PC-3 (cell line): Measurements from ENCODE around the gene OTOF. TPM values are rescaled to one million over a fixed set of nuclear protein-coding genes. Genes with fewer than 3 reads are reported as not detected.

ENCODE experiments used
- ATAC-seq: fragments of 200-7000 bp; cut with Tn5 transposase; 2 replicates; pipeline ENCODE4 v1.9.1; 2020; ENCODE audit warnings: mild to moderate bottlenecking, moderate library complexity
- BruUV-seq: library from RNA; stranded (reverse); fragments of 400-500 nt; replicated peaks from 2 replicates; lab custom pipeline; 2021; lab: Mats Ljungman, UMichigan
- CTCF ChIA-PET: fragments of 300-600 bp; sonication (Branson Sonifier 250); formaldehyde crosslinking; loops from one replicate; lab custom pipeline; 2022; ENCODE audit warnings: antibody characterized with exemption; lab: Charles Lee
- POLR2A ChIA-PET: fragments of 300-600 bp; sonication (Branson Sonifier 250); formaldehyde crosslinking; loops from one replicate; lab custom pipeline; 2022; ENCODE audit warnings: antibody characterized with exemption; ENCODE audit not compliant: unreplicated experiment; lab: Charles Lee
- DNase-seq: peaks from one replicate; pipeline ENCODE4 v3.0.0-alpha.2; 2015
- H2AFZ ChIP-seq: fragments of 300-600 bp; sonication (generic); 2 replicates; pipeline ENCODE4 v1.6.0; 2016; ENCODE audit warnings: antibody characterized with exemption, low read length
- H3F3A ChIP-seq: fragments of 300-600 bp; sonication (generic); one replicate; pipeline ENCODE4 v1.6.0; 2017; ENCODE audit warnings: antibody characterized with exemption, low read length, control low read depth, mild to moderate bottlenecking; ENCODE audit not compliant: unreplicated experiment
- H3K27ac ChIP-seq: fragments of 300-600 bp; sonication (generic); 2 replicates; pipeline ENCODE4 v1.5.1; 2016; ENCODE audit warnings: mild to moderate bottlenecking, low read length
- H3K27me3 ChIP-seq: fragments of 300-600 bp; sonication (generic); 2 replicates; pipeline ENCODE4 v1.6.1; 2016; ENCODE audit warnings: low read length, mixed read lengths
- H3K36me3 ChIP-seq: fragments of 300-600 bp; sonication (generic); 2 replicates; pipeline ENCODE4 v1.6.1; 2016; ENCODE audit warnings: low read depth, mixed run types, low read length, mixed read lengths
- H3K4me1 ChIP-seq: fragments of 300-600 bp; sonication (generic); 2 replicates; pipeline ENCODE4 v1.5.1; 2016; ENCODE audit warnings: low read length; ENCODE audit not compliant: insufficient read depth
- H3K4me2 ChIP-seq: fragments of 300-600 bp; sonication (generic); 2 replicates; pipeline ENCODE4 v1.6.0; 2016; ENCODE audit warnings: low read length
- H3K4me3 ChIP-seq: fragments of 300-600 bp; sonication (generic); 2 replicates; pipeline ENCODE4 v1.5.1; 2016; ENCODE audit warnings: mild to moderate bottlenecking, low read length, mixed read lengths
- H3K79me2 ChIP-seq: fragments of 300-600 bp; sonication (generic); 2 replicates; pipeline ENCODE4 v1.6.1; 2017; ENCODE audit warnings: low read length, mixed read lengths
- H3K9ac ChIP-seq: fragments of 300-600 bp; sonication (generic); 2 replicates; pipeline ENCODE4 v1.6.0; 2016; ENCODE audit warnings: mild to moderate bottlenecking, low read length
- H3K9me2 ChIP-seq: fragments of 300-600 bp; sonication (generic); replicated peaks from 2 replicates; pipeline ENCODE4 v1.6.1; 2016; ENCODE audit warnings: mixed run types, low read length, mixed read lengths
- H3K9me3 ChIP-seq: fragments of 300-600 bp; sonication (generic); 2 replicates; pipeline ENCODE4 v1.6.1; 2016; ENCODE audit warnings: low read length, mixed read lengths
- H4K20me1 ChIP-seq: fragments of 300-600 bp; sonication (generic); 2 replicates; pipeline ENCODE4 v1.6.1; 2016; ENCODE audit warnings: low read length, mixed read lengths
- CTCF ChIP-seq: fragments of 300-600 bp; sonication (generic); conservative IDR thresholded peaks from 2 replicates; pipeline ENCODE4 v1.5.1; 2017; ENCODE audit warnings: antibody characterized with exemption, low read depth, mild to moderate bottlenecking, low read length
- EZH2 ChIP-seq: fragments of 300-600 bp; sonication (generic); IDR thresholded peaks from one replicate; pipeline ENCODE4 v1.6.1; 2017; ENCODE audit warnings: antibody characterized with exemption, mild to moderate bottlenecking, low read length; ENCODE audit not compliant: unreplicated experiment
- EZH2phosphoT487 ChIP-seq: fragments of 300-600 bp; sonication (generic); IDR thresholded peaks from 2 replicates; pipeline ENCODE4 v1.6.1; 2018; ENCODE audit warnings: mild to moderate bottlenecking, antibody characterized with exemption, low read length, borderline replicate concordance
- intact Hi-C: fragments of 100-400 bp; cut with micrococcal nuclease; formaldehyde crosslinking; loops from 2 replicates; pipeline ENCODE4 v1.9.0; 2023
- total RNA-seq: library from RNA; depleted of rRNA; stranded (reverse); fragments of >200 nt; gene quantifications from 2 replicates; pipeline ENCODE4 v1.2.3, GENCODE V29; 2014

The OTOF gene
- total RNA-seq, 1 experiment from 2014 or later: not detected

- no TSS peak for BruUV-seq
- Histone ChIP-seq H3K4me1 (peaks cover 5% of the 10 kb centered on the region; the same call in 1 of the 2 replicates), H2AFZ (no peak overlapping the region), H3K9me2 (no peaks in the 10 kb centered on the region), H3K27me3 (no peaks in the 10 kb centered on the region), H3K9me3 (no peaks in the 10 kb centered on the region), H3K4me3 (no peak overlapping the region), H3K79me2 (no peaks in the 10 kb centered on the region), H3K27ac (no peak overlapping the region), H3K36me3 (no peaks in the 10 kb centered on the region), H3K9ac (no peak overlapping the region), H4K20me1 (no peaks in the 10 kb centered on the region), H3F3A (no peaks in the 10 kb centered on the region), H3K4me2 (no peak overlapping the region)
- TF ChIP-seq EZH2 (no peak), EZH2phosphoT487 (no peak), CTCF (no peak)
- DNase-seq (no peak), ATAC-seq (no peak)
- ChIA-PET POLR2A (no interaction called here), CTCF (no interaction called here)
- intact Hi-C loops: no loop called here
These were observed 24.2 kb downstream of the OTOF start for GRCh38 chr2:26453421-26454329.

- ATAC-seq: no peak
- TF ChIP-seq EZH2 (no peak), EZH2phosphoT487 (no peak), CTCF (no peak)
These were observed 26.2 kb downstream of the OTOF start for GRCh38 chr2:26451700-26452099.

More at GRCh38 chr2:26451700-26452099, 26.2 kb downstream of the OTOF start:
- Histone ChIP-seq H3K9me2 (no peaks in the 10 kb centered on the region), H3K9ac (no peak overlapping the region), H3K27me3 (no peaks in the 10 kb centered on the region), H3K4me3 (no peak overlapping the region), H3K36me3 (no peaks in the 10 kb centered on the region), H3K9me3 (no peaks in the 10 kb centered on the region), H3F3A (no peaks in the 10 kb centered on the region), H4K20me1 (no peaks in the 10 kb centered on the region), H3K79me2 (no peaks in the 10 kb centered on the region), H3K4me1 (peaks cover 5% of the 10 kb centered on the region; the same call in 1 of the 2 replicates), H3K4me2 (no peak overlapping the region), H3K27ac (no peak overlapping the region), H2AFZ (no peak overlapping the region)
- CTCF ChIA-PET: interaction anchor here (0.5 kb wide), 1 partner anchor 181 kb away, joined by 4 read pairs; no protein-coding TSS in a partner anchor
- no TSS peak for BruUV-seq
- intact Hi-C loops: no loop called here
- no peak for DNase-seq
- POLR2A ChIA-PET: no interaction called here
